ENCODE results near the gene PWWP2A. TPM values are rescaled to one million over a fixed set of nuclear protein-coding genes. Genes with fewer than 3 reads are reported as not detected.

Gene PWWP2A
- total RNA-seq, 1 donor from 2014 or later = 24.8 TPM

DNA sequence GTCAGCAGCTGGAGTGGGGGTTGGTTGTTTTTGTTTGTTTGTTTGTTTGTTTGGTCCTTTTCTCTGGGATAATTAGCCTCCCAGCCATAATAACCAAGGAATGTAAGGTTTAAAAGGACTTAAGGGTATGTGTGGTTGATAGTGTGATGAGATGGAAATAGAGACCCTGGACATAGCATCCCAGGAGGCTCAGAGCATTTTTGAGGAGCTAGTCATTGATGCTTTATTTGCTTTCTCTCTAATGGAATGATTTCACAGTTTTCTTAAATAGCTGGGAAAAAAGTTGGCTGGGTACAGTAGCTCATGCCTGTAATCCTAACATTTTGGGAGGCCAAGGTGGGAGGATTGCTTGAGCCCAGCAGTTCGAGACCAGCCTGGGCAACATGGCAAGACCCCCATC is 65.2 kb downstream of the PWWP2A start:
- Histone ChIP-seq H3K27me3 (ENCODE audit: control insufficient read depth, insufficient read depth, low read length) (no peaks in the 10 kb centered on the region), H3K4me3 (ENCODE audit: low read depth, low read length) (no peak overlapping the region), H3K36me3 (ENCODE audit: control insufficient read depth, insufficient read depth, low read length) (peaks cover 3% of the 10 kb centered on the region)
- no peak for DNase-seq (ENCODE audit: low read depth)
- TF ChIP-seq CTCF (IDR thresholded peaks at IDR 0.05; ENCODE audit: insufficient read depth, low read length, poor library complexity, severe bottlenecking) = no peak

DNA sequence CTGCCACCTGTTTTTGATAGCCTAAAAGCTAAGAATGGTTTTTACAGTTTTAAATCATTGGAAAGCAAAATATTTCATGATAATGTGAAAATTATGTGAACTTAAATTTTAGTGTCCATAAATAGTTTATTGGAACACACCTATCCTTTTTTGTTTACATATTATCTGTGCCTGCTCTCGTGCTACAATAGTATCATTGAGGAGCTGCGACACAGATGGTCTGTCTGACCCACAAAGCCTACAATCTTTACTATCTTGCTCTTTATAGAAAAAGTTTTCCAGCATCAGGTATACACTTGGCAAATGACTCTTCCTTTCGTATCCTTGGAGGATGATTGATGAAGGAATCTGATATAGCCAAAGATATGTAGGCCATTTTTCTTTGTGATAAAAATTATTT is 70.2 kb downstream of the PWWP2A start:
- no peak overlapping the region for H3K4me3 ChIP-seq (ENCODE audit: low read depth, low read length)
- TF ChIP-seq CTCF (IDR thresholded peaks at IDR 0.05; ENCODE audit: insufficient read depth, low read length, poor library complexity, severe bottlenecking) = no peak
- no peaks in the 10 kb centered on the region for H3K36me3 ChIP-seq (ENCODE audit: control insufficient read depth, insufficient read depth, low read length)
- no peak for DNase-seq (ENCODE audit: low read depth)
- no peaks in the 10 kb centered on the region for H3K27me3 ChIP-seq (ENCODE audit: control insufficient read depth, insufficient read depth, low read length)

DNA sequence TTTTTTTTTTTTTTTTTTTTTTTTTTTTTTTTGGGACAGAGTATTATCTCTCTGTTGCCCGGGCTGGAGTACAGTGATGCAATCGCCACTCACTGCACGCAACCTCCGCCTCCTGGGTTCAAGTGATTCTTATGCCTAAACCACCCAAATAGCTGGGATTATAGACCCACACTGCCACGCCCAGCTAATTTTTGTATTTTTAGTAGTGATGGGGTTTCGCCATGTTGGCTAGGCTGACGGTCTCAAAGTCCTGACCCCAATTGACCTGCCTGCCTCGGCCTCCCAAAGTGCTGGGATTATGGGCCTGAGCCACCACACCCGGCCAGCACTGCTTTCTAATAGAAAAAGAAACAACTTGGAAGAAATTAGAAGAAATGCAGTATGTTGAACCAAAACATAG is 71.1 kb downstream of the PWWP2A start:
- no peak for DNase-seq (ENCODE audit: low read depth)
- no peak for TF ChIP-seq CTCF (IDR thresholded peaks at IDR 0.05; ENCODE audit: insufficient read depth, low read length, poor library complexity, severe bottlenecking)
- H3K4me3 ChIP-seq (ENCODE audit: low read depth, low read length) = no peak overlapping the region
- no peaks in the 10 kb centered on the region for H3K36me3 ChIP-seq (ENCODE audit: control insufficient read depth, insufficient read depth, low read length)
- no peaks in the 10 kb centered on the region for H3K27me3 ChIP-seq (ENCODE audit: control insufficient read depth, insufficient read depth, low read length)

DNA sequence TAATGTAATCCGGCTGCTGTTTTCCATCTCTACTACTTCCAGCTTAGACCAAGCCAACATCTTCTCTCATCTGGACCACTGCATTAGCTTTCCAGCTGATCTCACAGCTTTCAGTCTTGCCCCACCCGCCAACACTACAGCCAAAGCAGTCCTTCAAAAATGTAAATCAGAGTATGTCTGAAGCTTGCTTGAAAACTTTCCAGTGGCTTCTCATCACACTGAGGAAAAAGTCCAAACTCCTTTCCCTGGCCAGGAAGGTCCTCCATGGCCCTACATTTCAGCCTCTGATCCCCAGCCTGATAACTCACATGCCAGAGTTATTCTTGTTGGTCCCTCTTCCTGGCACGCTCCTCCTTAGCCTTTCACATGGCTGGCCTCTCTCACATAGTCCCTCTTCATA is 71.8 kb downstream of the PWWP2A start:
- no peaks in the 10 kb centered on the region for H3K36me3 ChIP-seq (ENCODE audit: control insufficient read depth, insufficient read depth, low read length)

DNA sequence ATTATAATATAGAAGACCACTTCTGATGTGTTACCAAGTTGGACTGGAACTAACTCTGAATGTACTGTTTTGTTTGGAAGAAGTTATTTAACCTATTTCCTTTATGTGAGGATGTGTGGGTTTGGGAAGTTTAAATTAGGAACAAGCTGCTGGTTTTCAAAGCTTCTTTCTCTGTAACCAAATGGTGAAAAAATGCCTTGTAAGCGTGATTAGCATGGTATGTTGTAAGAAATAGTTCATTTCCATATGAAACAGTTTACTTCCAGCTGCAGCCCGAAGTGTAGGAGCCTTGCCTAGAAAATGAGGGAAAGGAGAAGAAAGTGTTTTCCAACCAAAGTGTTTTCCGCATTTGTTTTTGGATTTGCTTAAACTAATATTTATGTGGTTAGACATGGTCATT is 74.3 kb downstream of the PWWP2A start:
- H3K36me3 ChIP-seq (ENCODE audit: control insufficient read depth, insufficient read depth, low read length) = no peaks in the 10 kb centered on the region
- no peak for TF ChIP-seq CTCF (IDR thresholded peaks at IDR 0.05; ENCODE audit: insufficient read depth, low read length, poor library complexity, severe bottlenecking)
- DNase-seq (ENCODE audit: low read depth) = no peak
- H3K4me3 ChIP-seq (ENCODE audit: low read depth, low read length) = no peak overlapping the region
- no peaks in the 10 kb centered on the region for H3K27me3 ChIP-seq (ENCODE audit: control insufficient read depth, insufficient read depth, low read length)

More for the DNA sequence above, 71.8 kb downstream of the PWWP2A start:
- H3K4me3 ChIP-seq (ENCODE audit: low read depth, low read length) = no peak overlapping the region
- no peaks in the 10 kb centered on the region for H3K27me3 ChIP-seq (ENCODE audit: control insufficient read depth, insufficient read depth, low read length)
- no peak for TF ChIP-seq CTCF (IDR thresholded peaks at IDR 0.05; ENCODE audit: insufficient read depth, low read length, poor library complexity, severe bottlenecking)
- no peak for DNase-seq (ENCODE audit: low read depth)

DNA sequence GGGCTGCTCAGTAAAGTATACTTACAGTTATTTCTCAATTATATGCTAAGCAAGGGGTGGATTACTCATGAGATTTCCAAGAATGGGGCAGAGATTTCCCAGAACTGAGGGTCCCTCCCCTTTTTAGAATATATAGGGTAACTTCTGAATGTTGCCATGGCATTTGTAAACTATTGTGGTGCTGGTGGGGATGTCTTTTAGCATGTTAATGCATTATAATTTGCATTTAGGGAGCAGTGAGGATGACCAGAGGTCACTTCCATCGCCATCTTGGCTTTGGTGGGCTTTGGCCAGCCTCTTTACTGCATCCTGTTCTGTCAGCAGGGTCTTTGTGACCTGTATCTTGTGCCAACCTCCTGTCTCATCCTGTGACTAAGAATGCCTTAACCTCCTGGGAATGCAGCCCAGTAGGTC is 74.9 kb downstream of the PWWP2A start:
- no peak overlapping the region for H3K4me3 ChIP-seq (ENCODE audit: low read depth, low read length)
- no peak for TF ChIP-seq CTCF (IDR thresholded peaks at IDR 0.05; ENCODE audit: insufficient read depth, low read length, poor library complexity, severe bottlenecking)
- H3K27me3 ChIP-seq (ENCODE audit: control insufficient read depth, insufficient read depth, low read length) = no peaks in the 10 kb centered on the region
- H3K36me3 ChIP-seq (ENCODE audit: control insufficient read depth, insufficient read depth, low read length) = no peaks in the 10 kb centered on the region
- DNase-seq (ENCODE audit: low read depth) = no peak
